OCI-LY1 (cell line): Measurements from ENCODE around the gene IGSF9B.

Experiments used
- H2AFZ ChIP-seq: fragments of 200-600 bp; sonication (generic), shearing (Covaris generic); 2 replicates; pipeline ENCODE4 v1.6.0; 2014; ENCODE audit warnings: antibody characterized with exemption, mild to moderate bottlenecking, low read length
- H3F3A ChIP-seq: fragments of 200-600 bp; sonication (generic), shearing (Covaris generic); 2 replicates; pipeline ENCODE4 v1.6.0; 2014; ENCODE audit warnings: mild to moderate bottlenecking, antibody characterized with exemption, low read length, moderate library complexity; ENCODE audit not compliant: insufficient read depth
- H3K27ac ChIP-seq: fragments of 200-600 bp; sonication (generic); 2 replicates; pipeline ENCODE4 v1.5.1; 2014; ENCODE audit warnings: low read length, mixed run types, mild to moderate bottlenecking, low read depth; ENCODE audit not compliant: poor library complexity, severe bottlenecking
- H3K27me3 ChIP-seq: fragments of 200-600 bp; sonication (generic); 2 replicates; pipeline ENCODE4 v1.6.0; 2014; ENCODE audit warnings: antibody characterized with exemption, mild to moderate bottlenecking, low read length, moderate library complexity; ENCODE audit not compliant: insufficient read depth
- H3K36me3 ChIP-seq: fragments of 200-600 bp; sonication (generic); 2 replicates; pipeline ENCODE4 v1.6.1; 2014; ENCODE audit warnings: mild to moderate bottlenecking, antibody characterized with exemption, low read length, moderate library complexity, mixed read lengths; ENCODE audit not compliant: insufficient read depth
- H3K4me1 ChIP-seq: fragments of 200-600 bp; sonication (generic); 2 replicates; pipeline ENCODE4 v1.5.1; 2014; ENCODE audit warnings: mild to moderate bottlenecking, low read length, moderate library complexity; ENCODE audit not compliant: insufficient read depth, severe bottlenecking
- H3K4me2 ChIP-seq: fragments of 200-600 bp; sonication (generic), shearing (Covaris generic); 2 replicates; pipeline ENCODE4 v1.6.1; 2014; ENCODE audit warnings: low read length
- H3K4me3 ChIP-seq: fragments of 200-600 bp; sonication (generic); 2 replicates; pipeline ENCODE4 v1.5.1; 2014; ENCODE audit warnings: low read length, low read depth, mild to moderate bottlenecking, mixed read lengths; ENCODE audit not compliant: poor library complexity, severe bottlenecking
- H3K79me2 ChIP-seq: fragments of 200-600 bp; shearing (Covaris generic); 2 replicates; pipeline ENCODE4 v1.6.1; 2016; ENCODE audit warnings: mixed run types, low read length, mixed read lengths; ENCODE audit not compliant: insufficient read depth
- H3K9ac ChIP-seq: fragments of 200-600 bp; sonication (generic), shearing (Covaris generic); 2 replicates; pipeline ENCODE4 v1.6.1; 2014; ENCODE audit warnings: mild to moderate bottlenecking, low read length, mixed read lengths
- H3K9me2 ChIP-seq: fragments of 200-600 bp; sonication (generic), shearing (Covaris generic); 2 replicates; pipeline ENCODE4 v1.6.1; 2014; ENCODE audit warnings: low read depth, mild to moderate bottlenecking, low read length, mixed read lengths
- H3K9me3 ChIP-seq: fragments of 200-600 bp; shearing (Covaris generic); 2 replicates; pipeline ENCODE4 v1.6.1; 2014; ENCODE audit warnings: low read length, mixed read lengths
- H4K20me1 ChIP-seq: fragments of 200-600 bp; sonication (generic), shearing (Covaris generic); 2 replicates; pipeline ENCODE4 v1.6.0; 2016; ENCODE audit warnings: mild to moderate bottlenecking, low read length; ENCODE audit not compliant: insufficient read depth
- CTCF ChIP-seq: fragments of 200-600 bp; sonication (generic), shearing (Covaris generic); IDR thresholded peaks from 2 replicates; pipeline ENCODE4 v1.5.1; 2017; ENCODE audit warnings: mild to moderate bottlenecking, antibody characterized with exemption, low read length, moderate library complexity, mixed read lengths
- EZH2 ChIP-seq: fragments of 200-600 bp; sonication (generic), shearing (Covaris generic); IDR thresholded peaks from 2 replicates; pipeline ENCODE4 v1.8.0; 2017; ENCODE audit warnings: borderline replicate concordance, mixed run types, mild to moderate bottlenecking, antibody characterized with exemption, low read length, moderate library complexity, mixed read lengths

The IGSF9B gene

GRCh38 chr11:133975488-133975849 is 18.7 kb upstream of the IGSF9B start:
- Histone ChIP-seq H3K27ac (no peak overlapping the region), H4K20me1 (no peaks in the 10 kb centered on the region), H3K9ac (no peak overlapping the region), H3K4me1 (no peaks in the 10 kb centered on the region), H3F3A (no peaks in the 10 kb centered on the region), H3K4me2 (no peak overlapping the region), H3K9me2 (no peaks in the 10 kb centered on the region), H3K9me3 (no peaks in the 10 kb centered on the region), H3K4me3 (no peak overlapping the region), H3K27me3 (no peaks in the 10 kb centered on the region), H2AFZ (no peak overlapping the region), H3K79me2 (no peaks in the 10 kb centered on the region), H3K36me3 (no peaks in the 10 kb centered on the region)
- TF ChIP-seq EZH2 = no peak
- TF ChIP-seq CTCF = no peak

GRCh38 chr11:133974836-133975487 is 18.2 kb upstream of the IGSF9B start:
- Histone ChIP-seq H3K4me2 (no peak overlapping the region), H3K4me3 (no peak overlapping the region), H3K36me3 (no peaks in the 10 kb centered on the region), H4K20me1 (no peaks in the 10 kb centered on the region), H3K27me3 (no peaks in the 10 kb centered on the region), H3K4me1 (no peaks in the 10 kb centered on the region), H3F3A (no peaks in the 10 kb centered on the region), H3K79me2 (no peaks in the 10 kb centered on the region), H3K9me2 (no peaks in the 10 kb centered on the region), H2AFZ (no peak overlapping the region), H3K27ac (no peak overlapping the region), H3K9ac (no peak overlapping the region), H3K9me3 (no peaks in the 10 kb centered on the region)
- no peak for TF ChIP-seq CTCF
- TF ChIP-seq EZH2 = no peak

DNA sequence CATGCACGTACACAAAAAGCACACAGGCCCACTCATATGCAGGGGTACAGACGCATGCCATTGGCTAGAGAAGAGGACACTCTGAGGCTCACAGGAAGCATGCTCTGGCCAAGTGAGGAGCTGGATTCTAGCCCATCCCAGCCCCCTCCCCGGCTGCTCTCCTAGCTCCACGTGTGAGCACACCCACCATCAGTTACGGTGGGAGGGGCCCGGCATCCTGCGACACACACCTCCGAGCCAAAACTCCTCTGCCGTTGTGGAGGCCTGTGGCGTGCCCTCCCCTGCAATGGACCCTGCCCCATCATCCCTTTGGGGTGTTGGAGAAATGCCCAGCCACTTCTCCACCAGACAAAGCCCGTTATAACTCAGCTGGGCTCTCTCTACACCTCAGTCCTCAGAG is 15.1 kb upstream of the IGSF9B start:
- Histone ChIP-seq H3K4me2 (no peak overlapping the region), H4K20me1 (no peaks in the 10 kb centered on the region), H3K36me3 (no peaks in the 10 kb centered on the region), H3K9ac (no peak overlapping the region), H3K9me3 (no peaks in the 10 kb centered on the region), H3F3A (no peaks in the 10 kb centered on the region), H3K27me3 (no peaks in the 10 kb centered on the region), H3K79me2 (no peaks in the 10 kb centered on the region), H3K9me2 (no peaks in the 10 kb centered on the region), H3K4me3 (no peak overlapping the region), H3K27ac (no peak overlapping the region), H3K4me1 (no peaks in the 10 kb centered on the region), H2AFZ (no peak overlapping the region)
- no peak for TF ChIP-seq EZH2
- no peak for TF ChIP-seq CTCF
